CD8-positive, alpha-beta memory T cell (primary cell): Measurements from ENCODE around the gene FBXW5. TPM values are rescaled to one million over a fixed set of nuclear protein-coding genes. Genes with fewer than 3 reads are reported as not detected.

Source experiments
- CTCF ChIA-PET: fragments of 350-600 bp; sonication (Branson Sonifier 250); formaldehyde crosslinking; loops from one replicate; lab custom pipeline; 2021; ENCODE audit warnings: antibody characterized with exemption; lab: Charles Lee
- POLR2A ChIA-PET: fragments of 350-600 bp; sonication (Branson Sonifier 250); formaldehyde crosslinking; loops from one replicate; lab custom pipeline; 2021; ENCODE audit warnings: antibody characterized with exemption; lab: Charles Lee
- DNase-seq, 5 donors: peaks; one replicate each; pipeline versions ENCODE4 v3.0.0 to v3.0.0-alpha.2; 2020 to 2022; ENCODE audit warnings: mixed read lengths in 1 of 5
- H3K27ac ChIP-seq: one replicate; pipeline ENCODE4 v1.7.0; 2013; ENCODE audit warnings: low read depth, mild to moderate bottlenecking, low read length, moderate library complexity
- H3K27me3 ChIP-seq: 2 replicates; pipeline ENCODE4 v1.7.0; 2013; ENCODE audit warnings: low read length, mild to moderate bottlenecking; ENCODE audit not compliant: insufficient read depth, poor library complexity, severe bottlenecking
- H3K36me3 ChIP-seq: 2 replicates; pipeline ENCODE4 v1.7.0; 2013; ENCODE audit warnings: mild to moderate bottlenecking, low read length, moderate library complexity; ENCODE audit not compliant: insufficient read depth
- H3K4me1 ChIP-seq: 2 replicates; pipeline ENCODE4 v1.7.0; 2013; ENCODE audit warnings: mild to moderate bottlenecking, low read length, moderate library complexity; ENCODE audit not compliant: insufficient read depth
- H3K4me3 ChIP-seq: 2 replicates; pipeline ENCODE4 v1.7.0; 2013; ENCODE audit warnings: mild to moderate bottlenecking, low read length
- H3K9me3 ChIP-seq: 2 replicates; pipeline ENCODE4 v1.7.0; 2013; ENCODE audit warnings: mild to moderate bottlenecking, low read length
- H3K27ac Mint-ChIP-seq, 8 donors: one replicate each; pipeline ENCODE4 v1.8.0; 2020 to 2021; ENCODE audit warnings: mixed read lengths in 8 of 8, mild to moderate bottlenecking in 6 of 8, inconsistent platforms in 3 of 8, moderate library complexity in 3 of 8
- H3K27me3 Mint-ChIP-seq, 2 donors: one replicate each; pipeline ENCODE4 v1.8.0; 2020 to 2021; ENCODE audit warnings: mixed read lengths in 2 of 2, mild to moderate bottlenecking in 1 of 2, moderate library complexity in 1 of 2
- H3K36me3 Mint-ChIP-seq, 3 donors: one replicate each; pipeline ENCODE4 v1.8.0; 2020 to 2021; ENCODE audit warnings: mixed read lengths in 3 of 3, inconsistent platforms in 1 of 3, mild to moderate bottlenecking in 1 of 3
- H3K4me1 Mint-ChIP-seq, 3 donors: one replicate each; pipeline ENCODE4 v1.8.0; 2020 to 2021; ENCODE audit warnings: mixed read lengths in 3 of 3, inconsistent platforms in 1 of 3, mild to moderate bottlenecking in 1 of 3
- H3K4me3 Mint-ChIP-seq, 7 donors: one replicate each; pipeline ENCODE4 v1.8.0; 2020 to 2021; ENCODE audit warnings: mixed read lengths in 7 of 7, mild to moderate bottlenecking in 6 of 7, moderate library complexity in 4 of 7, inconsistent platforms in 2 of 7
- H3K9me3 Mint-ChIP-seq, 5 donors: one replicate each; pipeline ENCODE4 v1.8.0; 2020 to 2022; ENCODE audit warnings: mixed read lengths in 5 of 5, mild to moderate bottlenecking in 3 of 5, moderate library complexity in 2 of 5, inconsistent platforms in 1 of 5
- polyA plus RNA-seq: library from polyadenylated mRNA; unstranded; fragments of 300-500 nt; fragmentation: Illumina TruSeq; gene quantifications from one replicate; pipeline ENCODE4 v1.2.3, GENCODE V29; 2021
- total RNA-seq, 2 experiments: library from RNA; stranded (reverse); gene quantifications; one replicate each; pipeline ENCODE4 v1.2.3, GENCODE V29; 2021

FBXW5 gene
- total and polyA plus RNA-seq, 3 experiments from 2014 or later: 104 to 163 (median 105) TPM

GRCh38 chr9:136980669-136981478 lies 36.3 kb upstream of the FBXW5 start:
- no peaks in the 10 kb centered on the region for H3K36me3 Mint-ChIP-seq
- ChIA-PET CTCF (no interaction called here), POLR2A (no interaction called here)
- H3K9me3 ChIP-seq: no peaks in the 10 kb centered on the region
- peak overlapping the region in 2 of 8 donors; percentile 42 for H3K27ac Mint-ChIP-seq
- H3K4me1 ChIP-seq: peaks cover 5% of the 10 kb centered on the region
- H3K9me3 Mint-ChIP-seq: no peaks in the 10 kb centered on the region
- H3K36me3 ChIP-seq: no peaks in the 10 kb centered on the region
- H3K4me3 ChIP-seq: no peak overlapping the region
- DNase-seq: no peak
- peaks cover 6 to 9% of the 10 kb centered on the region in 2 donors for H3K27me3 Mint-ChIP-seq
- no peak overlapping the region for H3K4me3 Mint-ChIP-seq
- H3K27ac ChIP-seq: no peak overlapping the region
- peaks cover 12 to 34% (median 12%) of the 10 kb centered on the region in 3 donors for H3K4me1 Mint-ChIP-seq
- H3K27me3 ChIP-seq: no peaks in the 10 kb centered on the region

GRCh38 chr9:136979769-136980587 lies 35.4 kb upstream of the FBXW5 start:
- no peak for DNase-seq
- H3K9me3 Mint-ChIP-seq: no peaks in the 10 kb centered on the region
- H3K4me1 Mint-ChIP-seq: peaks cover 18 to 42% (median 21%) of the 10 kb centered on the region in 3 donors
- peaks cover 6 to 9% of the 10 kb centered on the region in 2 donors for H3K27me3 Mint-ChIP-seq
- Histone ChIP-seq H3K36me3 (no peaks in the 10 kb centered on the region), H3K27ac (no peak overlapping the region), H3K9me3 (no peaks in the 10 kb centered on the region), H3K27me3 (no peaks in the 10 kb centered on the region), H3K4me1 (peaks cover 14% of the 10 kb centered on the region), H3K4me3 (no peak overlapping the region)
- H3K27ac Mint-ChIP-seq: no peak overlapping the region
- ChIA-PET CTCF (no interaction called here), POLR2A (no interaction called here)
- H3K36me3 Mint-ChIP-seq: no peaks in the 10 kb centered on the region
- H3K4me3 Mint-ChIP-seq: no peak overlapping the region

GRCh38 chr9:136978865-136979544 lies 34.5 kb upstream of the FBXW5 start:
- POLR2A ChIA-PET: interaction anchor here (1.6 kb wide), 2 partner anchors 13 to 17 kb away, joined by 11 to 12 read pairs; partner anchors contain the start of genes CLIC3 and PAXX
- Mint-ChIP-seq H3K9me3 (no peaks in the 10 kb centered on the region), H3K36me3 (no peaks in the 10 kb centered on the region), H3K4me3 (no peak overlapping the region), H3K4me1 (peaks cover 24 to 46% (median 26%) of the 10 kb centered on the region in 3 donors), H3K27ac (no peak overlapping the region), H3K27me3 (peaks cover 4 to 8% of the 10 kb centered on the region in 2 donors)
- peaks cover 24% of the 10 kb centered on the region for H3K4me1 ChIP-seq
- peak in 1 of 5 donors; percentile 40 for DNase-seq
- no peaks in the 10 kb centered on the region for H3K36me3 ChIP-seq
- no peak overlapping the region for H3K27ac ChIP-seq
- CTCF ChIA-PET: interaction anchor here (1.3 to 2.0 kb wide), 2 partner anchors 28 to 50 kb away, joined by 5 read pairs; no protein-coding TSS in a partner anchor
- no peaks in the 10 kb centered on the region for H3K9me3 ChIP-seq
- H3K27me3 ChIP-seq: no peaks in the 10 kb centered on the region
- H3K4me3 ChIP-seq: no peak overlapping the region

GRCh38 chr9:136978073-136978864 lies 33.7 kb upstream of the FBXW5 start:
- no peaks in the 10 kb centered on the region for H3K36me3 Mint-ChIP-seq
- Histone ChIP-seq H3K36me3 (no peaks in the 10 kb centered on the region), H3K27ac (no peak overlapping the region), H3K27me3 (no peaks in the 10 kb centered on the region), H3K9me3 (no peaks in the 10 kb centered on the region), H3K4me1 (peaks cover 26% of the 10 kb centered on the region), H3K4me3 (no peak overlapping the region)
- H3K27ac Mint-ChIP-seq: no peak overlapping the region
- H3K9me3 Mint-ChIP-seq: no peaks in the 10 kb centered on the region
- POLR2A ChIA-PET: interaction anchor here (0.7 to 1.6 kb wide), 5 partner anchors 13 to 29 kb away, joined by 3 to 12 read pairs (median 5); partner anchors contain the start of genes CLIC3 and PAXX
- peaks cover 0 to 5% of the 10 kb centered on the region in 2 donors for H3K27me3 Mint-ChIP-seq
- H3K4me3 Mint-ChIP-seq: peak overlapping the region in 4 of 7 donors; percentile 52 to 66 (median 61)
- peaks cover 21 to 47% (median 24%) of the 10 kb centered on the region in 3 donors for H3K4me1 Mint-ChIP-seq
- CTCF ChIA-PET: interaction anchor here (1.3 to 2.0 kb wide), 2 partner anchors 27 to 51 kb away, joined by 5 read pairs; no protein-coding TSS in a partner anchor
- DNase-seq: peak; percentile 68 to 85 (median 79)

GRCh38 chr9:136977649-136978072 lies 33.1 kb upstream of the FBXW5 start:
- Mint-ChIP-seq H3K9me3 (no peaks in the 10 kb centered on the region), H3K4me1 (peaks cover 21 to 47% (median 24%) of the 10 kb centered on the region in 3 donors), H3K27me3 (peaks cover 0 to 5% of the 10 kb centered on the region in 2 donors), H3K4me3 (peak overlapping the region in 5 of 7 donors; percentile 23 to 61 (median 44)), H3K36me3 (no peaks in the 10 kb centered on the region), H3K27ac (no peak overlapping the region)
- CTCF ChIA-PET: interaction anchor here (1.3 to 2.0 kb wide), 2 partner anchors 27 to 51 kb away, joined by 5 read pairs; no protein-coding TSS in a partner anchor
- Histone ChIP-seq H3K27ac (no peak overlapping the region), H3K9me3 (no peaks in the 10 kb centered on the region), H3K4me1 (peaks cover 26% of the 10 kb centered on the region), H3K4me3 (no peak overlapping the region), H3K27me3 (no peaks in the 10 kb centered on the region), H3K36me3 (no peaks in the 10 kb centered on the region)
- POLR2A ChIA-PET: interaction anchor here (1.0 to 1.6 kb wide), 4 partner anchors 12 to 28 kb away, joined by 3 to 12 read pairs (median 7); partner anchors contain the start of genes CLIC3 and PAXX
- no peak for DNase-seq

- Mint-ChIP-seq H3K4me1 (peaks cover 21 to 47% (median 24%) of the 10 kb centered on the region in 3 donors), H3K9me3 (no peaks in the 10 kb centered on the region), H3K4me3 (peak within 1 kb of the TSS; percentile 63 to 85 (median 70)), H3K36me3 (no peaks in the 10 kb centered on the region), H3K27ac (peak within 1 kb of the TSS in 4 of 8 donors; percentile 35 to 56 (median 46)), H3K27me3 (peaks cover 0 to 5% of the 10 kb centered on the region in 2 donors)
- no peak within 1 kb of the TSS for H3K4me3 ChIP-seq
- H3K27ac ChIP-seq: no peak within 1 kb of the TSS
- H3K36me3 ChIP-seq: no peaks in the 10 kb centered on the region
- H3K27me3 ChIP-seq: no peaks in the 10 kb centered on the region
- no peak for DNase-seq
- ChIA-PET POLR2A (no interaction called here), CTCF (interaction anchor here (1.5 to 4.6 kb wide), 4 partner anchors 15 to 53 kb away, joined by 5 to 21 read pairs (median 11); partner anchors contain the start of genes C8G, FBXW5 and PAXX)
- no peaks in the 10 kb centered on the region for H3K9me3 ChIP-seq
- H3K4me1 ChIP-seq: peaks cover 26% of the 10 kb centered on the region
Measured at GRCh38 chr9:136977223-136977622, 32.7 kb upstream of the FBXW5 start, which contains the start of gene PTGDS. PTGDS (plus strand) TSS chr9:136977504; CDS start chr9:136977579, 75 bp downstream.
